Small intestine (tissue), 7 donors: ENCODE data around the gene FBXO17. TPM values are rescaled to one million over a fixed set of nuclear protein-coding genes. Genes with fewer than 3 reads are reported as not detected.

Experiments
- DNase-seq, 2 donors: peaks; one replicate each; pipeline versions ENCODE4 v3.0.0 to v3.0.0-alpha.2; 2013
- FAIRE-seq: peaks from 2 replicates; lab custom pipeline; 2012; peaks lifted over from hg19 to GRCh38; lab: Jason Lieb, UNC
- H3K27ac ChIP-seq, 3 donors: one replicate each; pipeline ENCODE4 v1.5.1; 2013; ENCODE audit warnings: low read length in 2 of 3, mild to moderate bottlenecking in 2 of 3, control low read depth in 1 of 3, inconsistent platforms in 1 of 3, low read depth in 1 of 3, moderate library complexity in 1 of 3
- H3K27me3 ChIP-seq, 3 donors: one replicate each; pipeline ENCODE4 v1.6.1; 2013; ENCODE audit warnings: low read length in 3 of 3, inconsistent platforms in 1 of 3; ENCODE audit not compliant: control insufficient read depth in 3 of 3, insufficient read depth in 3 of 3
- H3K36me3 ChIP-seq, 3 donors: one replicate each; pipeline ENCODE4 v1.6.1; 2013; ENCODE audit warnings: low read length in 3 of 3, inconsistent platforms in 1 of 3, low read depth in 1 of 3, mild to moderate bottlenecking in 1 of 3, moderate library complexity in 1 of 3; ENCODE audit not compliant: control insufficient read depth in 3 of 3, insufficient read depth in 2 of 3
- H3K4me1 ChIP-seq, 3 donors: one replicate each; pipeline ENCODE4 v1.6.1; 2013; ENCODE audit warnings: low read length in 2 of 3, inconsistent platforms in 1 of 3, low read depth in 1 of 3, mild to moderate bottlenecking in 1 of 3, moderate library complexity in 1 of 3; ENCODE audit not compliant: control insufficient read depth in 3 of 3, insufficient read depth in 2 of 3
- H3K4me3 ChIP-seq, 3 donors: one replicate each; pipeline ENCODE4 v1.5.1; 2013; ENCODE audit warnings: low read length in 3 of 3, control low read depth in 1 of 3, inconsistent platforms in 1 of 3, low read depth in 1 of 3, mild to moderate bottlenecking in 1 of 3, moderate library complexity in 1 of 3
- H3K9me3 ChIP-seq, 2 donors: one replicate each; pipeline ENCODE4 v1.6.1; 2013; ENCODE audit warnings: low read depth in 1 of 2, low read length in 1 of 2; ENCODE audit not compliant: control insufficient read depth in 2 of 2, insufficient read depth in 1 of 2
- WGBS, 3 donors: extraction: QIAGEN DNeasy Blood & Tissue Kit; methylation state at CpG; one replicate each; pipeline ENCODE4 v1.1.7; 2013; 5-methylcytosine and 5-hydroxymethylcytosine counted together
- polyA plus RNA-seq, 4 donors: library from polyadenylated mRNA; stranded (reverse) in 3 of 4; unstranded in 1 of 4; fragments of 200-250 nt in 3 of 4; fragments of 120-200 nt in 1 of 4; gene quantifications; one replicate each; pipeline versions ENCODE4 v1.2.1 to v1.2.3, GENCODE V29; 2013
- donor health status: healthy with polysubstance abuse.
- donor health status: control.
- donor health status: control.
- donor health status: Bipolar disorder and iron deficiency.
- donor health status: healthy.

The FBXO17 gene
- polyA plus RNA-seq, 4 donors: 2.4 to 88.2 (median 6.2) TPM

DNA sequence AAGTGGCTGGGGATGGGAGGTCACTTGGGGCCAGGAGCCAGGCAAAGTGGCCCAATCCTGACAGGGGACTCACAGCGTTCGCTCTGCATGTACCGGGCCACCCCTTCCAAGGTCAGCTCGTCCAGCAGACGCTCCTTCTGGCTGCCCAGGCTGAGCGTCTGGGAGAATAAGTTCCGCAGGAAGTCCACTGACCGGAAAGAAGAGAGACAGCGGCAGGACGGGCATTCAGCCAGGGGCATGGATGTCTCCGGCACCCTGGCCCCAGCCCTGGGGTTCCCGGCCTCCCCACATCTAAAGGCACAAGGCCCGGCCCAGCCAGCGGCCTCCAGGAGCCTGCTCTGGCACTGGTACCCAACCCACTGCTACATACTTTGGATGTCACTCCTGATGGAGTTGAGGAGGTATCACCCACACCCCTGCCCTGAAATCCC is 82.2 kb downstream of the FBXO17 start:
- Histone ChIP-seq H3K27me3 (no peaks in the 10 kb centered on the region), H3K4me3 (no peak overlapping the region), H3K9me3 (no peaks in the 10 kb centered on the region), H3K27ac (no peak overlapping the region), H3K4me1 (peaks cover 0 to 3% (median 0%) of the 10 kb centered on the region in 3 donors), H3K36me3 (peaks cover 3 to 70% (median 8%) of the 10 kb centered on the region in 3 donors)
- FAIRE-seq (no peak), DNase-seq (no peak)
- WGBS, 3 donors: 84 to 95% (median 91%) methylated on average over 12 to 14 of the region's 14 CpGs

DNA sequence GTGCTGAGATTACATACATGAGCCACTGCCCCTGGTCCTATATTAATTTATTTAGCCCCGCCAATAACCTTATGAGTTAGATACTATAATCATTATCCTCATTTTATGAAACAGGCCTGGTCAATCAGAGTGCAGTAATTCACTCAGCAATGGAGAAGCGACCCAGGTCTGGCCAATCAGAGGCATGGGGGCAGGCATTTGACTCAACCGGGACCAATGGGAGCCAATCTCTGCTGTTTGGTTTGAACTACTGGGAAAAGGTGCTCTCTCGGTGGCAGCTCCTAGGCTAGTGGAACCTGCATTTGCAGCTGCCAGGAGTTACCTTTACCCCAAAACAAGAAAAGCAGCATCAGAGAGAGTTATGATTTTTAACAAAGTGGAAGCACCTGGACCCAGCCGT is 82.7 kb downstream of the FBXO17 start:
- H3K4me3 ChIP-seq: no peak overlapping the region
- peaks cover 3 to 74% (median 8%) of the 10 kb centered on the region in 3 donors for H3K36me3 ChIP-seq
- WGBS, 3 donors: 83 to 93% (median 85%) methylated on average over 5 of the region's 5 CpGs
- no peak overlapping the region for H3K27ac ChIP-seq
- no peak for FAIRE-seq
- H3K9me3 ChIP-seq: no peaks in the 10 kb centered on the region
- H3K27me3 ChIP-seq: no peaks in the 10 kb centered on the region
- no peak for DNase-seq
- no peaks in the 10 kb centered on the region for H3K4me1 ChIP-seq

DNA sequence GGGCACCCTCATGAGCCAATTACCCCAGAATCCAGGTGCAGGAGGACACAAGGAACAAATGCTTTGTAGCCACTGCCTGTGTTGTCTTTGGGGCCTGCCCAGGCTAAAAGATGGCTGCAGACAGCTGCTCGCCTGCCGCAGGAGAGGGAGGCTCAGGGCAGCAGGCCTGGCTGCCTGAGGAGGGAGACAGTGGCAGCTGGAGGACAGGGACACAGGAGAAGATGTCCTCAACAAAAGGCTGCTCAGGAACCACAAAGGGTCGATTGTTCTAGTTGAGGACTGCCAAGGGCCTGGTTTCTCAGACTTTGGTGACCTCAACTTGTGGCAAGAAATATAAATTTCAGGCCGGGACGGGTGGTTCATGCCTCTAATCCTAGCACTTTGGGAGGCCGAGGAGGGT is 83.8 kb downstream of the FBXO17 start:
- Histone ChIP-seq H3K27ac (no peak overlapping the region), H3K4me1 (no peaks in the 10 kb centered on the region), H3K4me3 (no peak overlapping the region), H3K36me3 (peaks cover 3 to 79% (median 8%) of the 10 kb centered on the region in 3 donors), H3K9me3 (no peaks in the 10 kb centered on the region), H3K27me3 (no peaks in the 10 kb centered on the region)
- DNase-seq: no peak
- 89% methylated on average over 6 of the region's 6 CpGs for WGBS, 3 donors
- FAIRE-seq: no peak

Other genes starting within 250 kb of the FBXO17 start
- 10 to 100 TPM in 2 of 4 donors, 1 to 10 TPM in 2; 2.4 to 46.2 (median 14.4) TPM for gene CAPN12, start 231.3 kb downstream of the FBXO17 start, polyA plus RNA-seq
- 1 to 10 TPM in 2 of 4 donors, not detected in 2; 1.1 to 9.2 TPM for gene LGALS7, start 202.2 kb downstream of the FBXO17 start, polyA plus RNA-seq
- 1 to 10 TPM in 3 of 4 donors, not detected in 1; 2.0 to 5.4 (median 4.9) TPM for gene LGALS7B, start 186.5 kb downstream of the FBXO17 start, polyA plus RNA-seq
- gene LGALS4, start 162.8 kb downstream of the FBXO17 start, polyA plus RNA-seq: 1,000 to 10,000 TPM; 1,130 to 3,807 (median 2,480) TPM
- gene ECH1, start 143.9 kb downstream of the FBXO17 start, polyA plus RNA-seq: 100 to 1,000 TPM; 218 to 344 (median 321) TPM
- 100 to 1,000 TPM; 118 to 256 (median 177) TPM for gene HNRNPL, start 125.8 kb downstream of the FBXO17 start, polyA plus RNA-seq
- gene RINL, start 97.5 kb downstream of the FBXO17 start, polyA plus RNA-seq: 10 to 100 TPM in 2 of 4 donors, 1 to 10 TPM in 2; 1.3 to 33.2 (median 9.8) TPM
- 10 to 100 TPM; 35.4 to 80.3 (median 70.8) TPM for gene SIRT2, start 76.1 kb downstream of the FBXO17 start, polyA plus RNA-seq
- gene NFKBIB, start 75.8 kb downstream of the FBXO17 start, polyA plus RNA-seq: 10 to 100 TPM; 16.9 to 45.4 (median 43.8) TPM
- 1 to 10 TPM in 2 of 4 donors, under 1 TPM in 1, not detected in 1; 0.95 to 1.9 (median 1.1) TPM for gene CCER2, start 63.6 kb downstream of the FBXO17 start, polyA plus RNA-seq
- 10 to 100 TPM; 21.9 to 42.0 (median 27.4) TPM for gene SARS2, start 45.0 kb downstream of the FBXO17 start, polyA plus RNA-seq
- 10 to 100 TPM; 25.4 to 78.2 (median 70.1) TPM for gene MRPS12, start 44.8 kb downstream of the FBXO17 start, polyA plus RNA-seq
- 10 to 100 TPM in 1 of 4 donors, 1 to 10 TPM in 3; 1.9 to 16.6 (median 4.1) TPM for gene FBXO27, start 56.8 kb upstream of the FBXO17 start, polyA plus RNA-seq
- gene ACP7, start 108.6 kb upstream of the FBXO17 start, polyA plus RNA-seq: 1 to 10 TPM in 1 of 4 donors, under 1 TPM in 1, not detected in 2; 0.01 to 2.9 TPM
- 10 to 100 TPM; 34.6 to 73.4 (median 54.2) TPM for gene PAK4, start 150.0 kb upstream of the FBXO17 start, polyA plus RNA-seq
- 1 to 10 TPM in 1 of 4 donors, under 1 TPM in 2, not detected in 1; 0.13 to 1.2 (median 0.45) TPM for gene NCCRP1, start 221.2 kb upstream of the FBXO17 start, polyA plus RNA-seq
- gene SYCN, start 228.5 kb upstream of the FBXO17 start, polyA plus RNA-seq: 1 to 10 TPM in 1 of 4 donors, not detected in 3; 2.7 TPM